Type B pancreatic cell (in vitro differentiated cells): ENCODE results near the gene GRIK2. TPM values are rescaled to one million over a fixed set of nuclear protein-coding genes. Genes with fewer than 3 reads are reported as not detected.
"Not testable (repeated sequence)": the region's sequence is repeated elsewhere in the genome, so short reads cannot be mapped to it uniquely, and the experiment has no call there.

ENCODE experiments used
- DNase-seq: peaks from one replicate; pipeline ENCODE4 v3.0.0; 2021; ENCODE audit warnings: mixed read lengths; ENCODE audit not compliant: unreplicated experiment; ENCODE audit errors: extremely low spot score
- H3K27ac Mint-ChIP-seq: 2 replicates; pipeline ENCODE4 v1.8.0; 2021; ENCODE audit warnings: mild to moderate bottlenecking, mixed read lengths
- H3K27me3 Mint-ChIP-seq: 2 replicates; pipeline ENCODE4 v1.8.0; 2021; ENCODE audit warnings: mixed read lengths
- H3K36me3 Mint-ChIP-seq: 2 replicates; pipeline ENCODE4 v1.8.0; 2021; ENCODE audit warnings: mixed read lengths
- H3K4me1 Mint-ChIP-seq: one replicate; pipeline ENCODE4 v1.8.0; 2021; ENCODE audit warnings: mixed read lengths; ENCODE audit not compliant: unreplicated experiment
- H3K4me3 Mint-ChIP-seq: 2 replicates; pipeline ENCODE4 v1.8.0; 2021; ENCODE audit warnings: mild to moderate bottlenecking, mixed read lengths
- H3K9me3 Mint-ChIP-seq: 2 replicates; pipeline ENCODE4 v1.8.0; 2021; ENCODE audit warnings: mixed read lengths
- CTCF ChIP-seq: fragments of 200-600 bp; sonication (generic); conservative IDR thresholded peaks from 2 replicates; pipeline ENCODE4 v1.5.0; 2021; ENCODE audit warnings: antibody characterized with exemption, mild to moderate bottlenecking
- total RNA-seq: library from RNA; stranded (reverse); gene quantifications from 2 replicates; pipeline ENCODE4 v1.2.1, GENCODE V29; 2021; ENCODE audit warnings: low replicate concordance

GRIK2 gene
- total RNA-seq, 1 donor from 2014 or later: 4.8 TPM

GRCh38 chr6:102075539-102075938 lies 682.0 kb downstream of the GRIK2 start:
- no peak for DNase-seq
- H3K9me3 Mint-ChIP-seq: no peaks in the 10 kb centered on the region
- no peak overlapping the region for H3K4me3 Mint-ChIP-seq
- no peaks in the 10 kb centered on the region for H3K27me3 Mint-ChIP-seq
- TF ChIP-seq CTCF: no peak
- no peaks in the 10 kb centered on the region for H3K4me1 Mint-ChIP-seq
- no peaks in the 10 kb centered on the region for H3K36me3 Mint-ChIP-seq
- H3K27ac Mint-ChIP-seq: peak overlapping the region; percentile 59

GRCh38 chr6:102085257-102085656 lies 691.7 kb downstream of the GRIK2 start:
- Mint-ChIP-seq H3K27me3 (no peaks in the 10 kb centered on the region), H3K4me3 (no peak overlapping the region), H3K27ac (no peak overlapping the region), H3K4me1 (no peaks in the 10 kb centered on the region), H3K36me3 (no peaks in the 10 kb centered on the region), H3K9me3 (no peaks in the 10 kb centered on the region)
- peak; percentile 44 for TF ChIP-seq CTCF
- DNase-seq: no peak

- H3K4me1 Mint-ChIP-seq, H3K27ac Mint-ChIP-seq, H3K4me3 Mint-ChIP-seq, DNase-seq, H3K36me3 Mint-ChIP-seq, H3K27me3 Mint-ChIP-seq, H3K9me3 Mint-ChIP-seq: not testable (repeated sequence)
These were observed 694.7 kb downstream of the GRIK2 start for GRCh38 chr6:102088160-102088559.

- Mint-ChIP-seq H3K27ac (no peak overlapping the region), H3K4me3 (no peak overlapping the region), H3K27me3 (no peaks in the 10 kb centered on the region), H3K36me3 (no peaks in the 10 kb centered on the region), H3K4me1 (no peaks in the 10 kb centered on the region), H3K9me3 (peaks cover 5% of the 10 kb centered on the region)
- TF ChIP-seq CTCF: peak; percentile 48
- DNase-seq: no peak
These were observed 720.9 kb downstream of the GRIK2 start for GRCh38 chr6:102114402-102114801.

GRCh38 chr6:102115911-102116310 lies 722.4 kb downstream of the GRIK2 start:
- DNase-seq: no peak
- no peak for TF ChIP-seq CTCF
- H3K4me1 Mint-ChIP-seq: no peaks in the 10 kb centered on the region
- peaks cover 5% of the 10 kb centered on the region for H3K9me3 Mint-ChIP-seq
- H3K4me3 Mint-ChIP-seq: no peak overlapping the region
- no peaks in the 10 kb centered on the region for H3K27me3 Mint-ChIP-seq
- no peaks in the 10 kb centered on the region for H3K36me3 Mint-ChIP-seq
- no peak overlapping the region for H3K27ac Mint-ChIP-seq

- Mint-ChIP-seq H3K9me3 (peaks cover under 1% of the 10 kb centered on the region), H3K4me1 (no peaks in the 10 kb centered on the region), H3K27me3 (no peaks in the 10 kb centered on the region), H3K27ac (no peak overlapping the region), H3K36me3 (no peaks in the 10 kb centered on the region), H3K4me3 (no peak overlapping the region)
- TF ChIP-seq CTCF: no peak
- DNase-seq: no peak
These were observed 724.5 kb downstream of the GRIK2 start for GRCh38 chr6:102118034-102118433.
